WTC11 (cell line): ENCODE results near the gene MTM1.

Experiments
- CREB1 ChIP-seq: sonication (generic); formaldehyde crosslinking; IDR thresholded peaks from 2 replicates; pipeline ENCODE4 v1.8.0; 2023; ENCODE audit warnings: mild to moderate bottlenecking, missing genetic modification reagents
- CTCF ChIP-seq: fragments of 200-600 bp; IDR thresholded peaks from 2 replicates; pipeline ENCODE4 v1.8.0; 2022; ENCODE audit warnings: antibody characterized with exemption
- KAT7 ChIP-seq: sonication (generic); formaldehyde crosslinking; IDR thresholded peaks from 2 replicates; pipeline ENCODE4 v1.8.1; 2023; ENCODE audit warnings: missing genetic modification reagents, mild to moderate bottlenecking, borderline replicate concordance
- RORB ChIP-seq: fragments of 250-450 bp; sonication (Bioruptor Pico); IDR thresholded peaks from 2 replicates; pipeline ENCODE4 v1.9.0; 2021; ENCODE audit warnings: mild to moderate bottlenecking

GRCh38 chrX:150531467-150531866, 37.0 kb upstream of the MTM1 start:
- no peak for TF ChIP-seq KAT7 (CRISPR knock-in tag)
- no peak for TF ChIP-seq CREB1 (CRISPR knock-in tag)
- TF ChIP-seq RORB (CRISPR knock-in tag) = no peak
- no peak for TF ChIP-seq CTCF
